GM18519 (cell line): ENCODE results near the gene DPM1.

Experiments used
- ATAC-seq: cut with Tn5 transposase; IDR thresholded peaks from one replicate; pipeline ENCODE4 v1.9.1; 2021; ENCODE audit warnings: mild to moderate bottlenecking, moderate library complexity; ENCODE audit not compliant: unreplicated experiment, low FRiP score

The DPM1 gene

DNA sequence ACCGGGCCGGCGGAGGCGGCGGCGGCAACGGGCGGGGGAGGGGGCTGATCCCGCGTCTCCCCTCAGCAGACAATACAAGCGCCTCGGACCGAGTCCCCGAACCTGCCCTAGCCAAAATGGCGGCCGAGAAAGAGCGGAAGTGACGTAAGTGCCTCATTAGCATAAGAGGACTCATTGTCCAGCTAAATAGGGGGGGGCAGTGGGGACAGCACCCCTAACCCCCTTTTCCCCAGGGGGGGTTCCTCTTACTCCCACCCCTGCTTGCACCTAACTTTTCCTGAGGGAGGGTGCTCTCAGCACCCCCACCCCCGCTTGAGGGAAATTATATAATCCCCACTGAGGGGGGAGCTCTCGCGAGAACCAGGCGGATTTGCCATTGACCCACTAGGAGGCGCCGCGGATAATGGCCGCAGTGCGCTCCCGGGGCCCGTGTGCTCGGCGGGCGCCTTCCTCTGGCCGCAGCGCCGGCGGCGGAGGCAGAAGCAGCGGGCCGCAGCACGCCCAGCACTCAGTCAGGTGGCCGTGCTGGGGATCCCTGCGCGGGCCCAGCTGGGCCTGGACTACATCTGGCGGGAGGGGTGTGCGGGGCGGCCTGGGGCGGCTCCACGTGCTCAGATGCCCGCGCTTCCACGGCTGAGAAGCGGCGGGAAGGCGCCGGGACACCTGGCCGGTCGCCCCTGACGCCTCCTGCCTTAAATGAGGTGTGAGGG, 26.9 kb downstream of the DPM1 start, which contains the start of gene ADNP:
ADNP (minus strand) TSS at position 132 of the 710 bp plus-strand sequence. CDS start 27,441 bp downstream, outside the sequence.
- peak; percentile 39 for ATAC-seq

DNA sequence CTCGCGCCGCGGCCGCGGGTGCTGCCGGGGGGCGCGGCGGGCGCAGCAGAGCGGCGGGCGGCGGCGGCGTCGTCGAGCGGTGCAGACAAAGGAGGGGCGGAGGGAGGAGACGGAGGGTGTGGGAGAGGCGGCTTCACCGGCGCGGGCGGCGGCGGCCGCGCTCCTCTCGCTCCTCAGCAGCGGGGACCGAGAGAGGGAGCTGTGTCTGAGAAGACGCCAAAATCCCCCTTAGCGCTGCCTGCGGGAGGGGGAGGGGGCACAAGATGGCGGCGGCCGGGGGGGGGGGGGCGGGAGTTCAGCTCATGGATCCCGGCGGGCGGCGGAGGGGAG, 27.4 kb downstream of the DPM1 start:
- ATAC-seq: peak; percentile 10

- ATAC-seq: no peak
These were observed 28.0 kb downstream of the DPM1 start for GRCh38 chr20:50930139-50930975.

GRCh38 chr20:50929299-50930138, 28.8 kb downstream of the DPM1 start:
- peak; percentile 34 for ATAC-seq

DNA sequence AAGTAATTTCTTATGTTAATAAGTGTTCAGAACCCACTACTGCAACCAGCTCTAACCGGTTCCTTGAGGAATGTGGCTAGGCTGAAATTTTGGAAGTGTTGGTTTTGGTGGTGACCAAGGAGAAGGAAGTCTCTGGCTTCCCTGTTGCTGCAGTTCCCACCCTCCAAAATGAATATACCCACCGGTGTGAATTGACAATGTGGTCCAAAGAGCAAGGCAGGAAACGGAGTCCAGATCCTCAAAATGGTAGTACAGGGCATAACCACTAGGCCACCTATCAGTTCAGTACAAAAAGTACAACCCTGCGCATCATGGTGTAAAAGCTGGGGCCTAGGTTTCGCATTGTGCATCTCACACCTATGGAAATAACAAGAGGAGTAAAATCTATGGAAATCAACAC, 29.9 kb downstream of the DPM1 start:
- no peak for ATAC-seq

GRCh38 chr20:50926530-50926929, 31.8 kb downstream of the DPM1 start:
- ATAC-seq: no peak

- no peak for ATAC-seq
These were observed 33.9 kb downstream of the DPM1 start for GRCh38 chr20:50924261-50924920.

DNA sequence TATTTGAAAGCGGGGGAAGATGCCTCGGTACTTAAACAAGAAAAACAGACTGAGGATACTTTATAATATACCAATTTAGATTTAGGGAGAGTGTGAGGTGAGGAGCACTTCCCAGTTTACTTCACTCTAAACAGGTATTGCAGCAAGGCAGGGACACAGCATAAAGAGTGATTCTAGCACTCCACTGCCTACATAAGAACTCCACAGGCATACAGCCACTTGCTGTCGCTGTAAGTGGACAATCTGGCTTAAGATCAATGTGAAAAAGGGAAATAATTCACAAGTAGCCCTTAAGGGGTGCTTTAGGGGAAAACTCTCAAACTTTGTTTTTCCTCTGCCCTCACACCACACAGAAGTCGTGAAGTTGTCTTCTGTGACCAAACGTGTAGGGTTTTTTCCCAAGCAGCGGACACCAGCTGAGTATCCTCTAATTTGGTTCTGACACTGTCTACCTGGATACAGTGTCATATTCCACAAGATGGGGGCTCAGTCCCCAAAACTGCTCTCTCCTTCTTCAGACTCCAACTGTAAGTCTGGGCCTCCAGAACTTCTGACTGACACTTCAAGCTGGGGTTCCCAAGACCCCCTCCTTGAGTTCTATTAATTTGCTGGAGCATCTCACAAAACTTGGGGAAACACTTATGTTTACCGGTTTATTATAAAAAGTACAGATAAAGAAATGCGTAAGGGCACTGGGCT, 36.4 kb downstream of the DPM1 start:
- no peak for ATAC-seq

GRCh38 chr20:50920997-50921396, 37.3 kb downstream of the DPM1 start:
- ATAC-seq: no peak

DNA sequence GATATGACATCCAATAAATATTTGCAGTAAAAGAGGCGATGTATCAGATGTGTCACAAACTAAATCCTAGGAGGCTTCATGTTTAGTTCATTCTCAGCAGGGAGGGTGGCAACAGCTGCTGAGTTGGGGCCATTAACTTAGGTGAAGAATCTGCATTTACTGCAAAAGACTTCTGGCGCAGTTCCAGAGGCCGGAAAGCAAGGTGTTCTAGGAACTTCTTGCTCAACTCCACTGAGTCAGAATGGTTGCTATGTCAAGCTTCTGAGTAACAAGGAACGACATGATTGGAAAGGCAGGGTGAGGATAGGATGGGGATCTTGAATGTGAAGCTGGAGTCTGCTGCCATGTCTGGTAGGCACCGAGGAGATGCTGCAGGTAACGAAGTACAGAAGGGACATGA, 38.8 kb downstream of the DPM1 start:
- ATAC-seq: no peak

DNA sequence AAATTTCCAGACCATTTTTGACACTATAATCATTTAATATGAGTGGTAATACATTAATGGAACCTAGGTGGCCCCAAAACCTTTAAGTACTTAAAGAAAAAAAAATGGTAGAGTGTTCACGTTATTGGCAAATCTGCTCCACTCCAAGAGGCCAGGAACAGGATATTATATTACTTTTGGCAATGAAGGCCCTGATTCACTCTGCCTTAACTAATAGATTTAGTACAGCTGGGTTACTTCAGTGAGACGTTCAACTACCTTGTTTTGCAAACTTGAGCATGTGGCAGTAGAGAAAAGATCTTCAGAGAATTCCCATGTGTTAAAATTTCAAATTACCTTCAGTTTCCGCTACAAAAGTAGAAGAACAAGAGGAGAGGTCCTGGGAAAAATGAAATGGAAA, 39.9 kb downstream of the DPM1 start:
- ATAC-seq: no peak

GRCh38 chr20:50916934-50917333, 41.4 kb downstream of the DPM1 start:
- no peak for ATAC-seq

DNA sequence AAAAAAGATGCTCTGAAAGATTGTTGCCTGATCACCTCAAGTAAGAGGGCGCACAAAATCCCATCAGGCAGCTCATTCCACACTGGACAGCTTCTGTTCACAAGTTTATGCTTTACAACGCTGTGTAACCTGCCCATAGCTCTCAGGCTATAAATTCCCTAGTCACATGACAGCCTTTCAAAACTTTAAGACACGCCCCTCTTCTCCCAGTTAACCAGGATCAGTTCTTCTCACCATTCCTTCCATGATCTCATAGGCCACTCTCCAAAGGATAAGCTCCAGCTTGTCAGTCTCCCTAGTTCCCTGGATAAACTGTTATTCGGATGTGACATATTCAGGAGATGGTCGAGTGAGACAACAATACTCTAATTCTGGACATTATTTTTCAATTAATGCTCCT, 42.1 kb downstream of the DPM1 start:
- ATAC-seq: no peak

- ATAC-seq: no peak
These were observed 42.9 kb downstream of the DPM1 start for GRCh38 chr20:50915424-50915823.

GRCh38 chr20:50913690-50914375, 44.5 kb downstream of the DPM1 start:
- no peak for ATAC-seq

- no peak for ATAC-seq
These were observed 46.6 kb downstream of the DPM1 start for GRCh38 chr20:50911716-50912115.

DNA sequence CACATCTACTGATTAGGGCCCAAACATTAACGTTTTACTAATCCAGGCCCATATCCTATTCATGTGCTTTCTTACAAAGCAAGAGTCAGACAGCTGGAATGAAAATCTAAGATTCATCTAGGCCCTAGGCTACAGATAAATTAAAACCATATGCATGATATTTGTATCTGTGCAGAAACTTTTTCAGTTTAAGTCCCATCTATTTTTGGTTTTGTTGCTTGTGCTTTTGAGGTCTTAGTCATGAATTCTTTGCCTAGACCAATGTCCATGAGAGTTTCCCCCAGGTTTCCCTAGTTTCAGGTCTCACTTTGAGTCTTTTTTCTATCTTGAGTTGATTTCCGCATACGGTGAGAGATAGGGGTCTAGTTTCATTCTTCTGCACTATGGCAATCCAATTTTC, 47.3 kb downstream of the DPM1 start:
- ATAC-seq: no peak

- ATAC-seq: no peak
These were observed 48.9 kb downstream of the DPM1 start for GRCh38 chr20:50909413-50909812.

GRCh38 chr20:50904067-50904570, 54.2 kb downstream of the DPM1 start:
- ATAC-seq: no peak
